Liver (tissue), 9 donors: ENCODE measurements around the gene GSE1. TPM values are rescaled to one million over a fixed set of nuclear protein-coding genes. Genes with fewer than 3 reads are reported as not detected.

Experiments used
- DNase-seq: peaks from one replicate; pipeline ENCODE4 v3.0.0-alpha.2; 2017; ENCODE audit warnings: low spot score
- H3K27ac ChIP-seq, 2 donors: one replicate each; pipeline ENCODE4 v1.7.0; 2013; ENCODE audit warnings: inconsistent platforms in 2 of 2, low read length in 2 of 2, control low read depth in 1 of 2, low read depth in 1 of 2, mild to moderate bottlenecking in 1 of 2
- H3K27me3 ChIP-seq, 4 donors: one replicate each; pipeline versions ENCODE4 v1.6.1 to v1.7.0; 2013; ENCODE audit warnings: low read length in 3 of 4, inconsistent platforms in 1 of 4, mild to moderate bottlenecking in 1 of 4, moderate library complexity in 1 of 4; ENCODE audit not compliant: control insufficient read depth in 4 of 4, insufficient read depth in 4 of 4
- H3K36me3 ChIP-seq, 4 donors: one replicate each; pipeline versions ENCODE4 v1.6.1 to v1.7.0; 2013; ENCODE audit warnings: low read length in 3 of 4, mild to moderate bottlenecking in 3 of 4, low read depth in 1 of 4, moderate library complexity in 1 of 4; ENCODE audit not compliant: control insufficient read depth in 4 of 4, insufficient read depth in 3 of 4
- H3K4me1 ChIP-seq, 4 donors: one replicate each; pipeline versions ENCODE4 v1.6.1 to v1.7.0; 2013; ENCODE audit warnings: low read length in 3 of 4, mild to moderate bottlenecking in 3 of 4, moderate library complexity in 1 of 4; ENCODE audit not compliant: control insufficient read depth in 4 of 4, insufficient read depth in 4 of 4
- H3K4me3 ChIP-seq, 3 donors: one replicate each; pipeline versions ENCODE4 v1.6.1 to v1.7.0; 2013; ENCODE audit warnings: low read length in 3 of 3, control low read depth in 1 of 3, low read depth in 1 of 3, mild to moderate bottlenecking in 1 of 3
- H3K9ac ChIP-seq, 2 donors: one replicate each; pipeline ENCODE4 v1.7.0; 2013; ENCODE audit warnings: low read length in 2 of 2, mild to moderate bottlenecking in 2 of 2, moderate library complexity in 2 of 2, control low read depth in 1 of 2, low read depth in 1 of 2
- H3K9me3 ChIP-seq, 4 donors: one replicate each; pipeline versions ENCODE4 v1.6.1 to v1.7.0; 2013; ENCODE audit warnings: low read length in 3 of 4; ENCODE audit not compliant: control insufficient read depth in 4 of 4
- ATF3 ChIP-seq: IDR thresholded peaks from 2 replicates; pipeline ENCODE4 v1.6.1; 2016; ENCODE audit warnings: antibody characterized with exemption
- CTCF ChIP-seq: fragments of 150-350 bp; IDR thresholded peaks from 2 replicates; pipeline ENCODE4 v1.5.1; 2017; ENCODE audit warnings: improper control_type of control experiment, low read depth, low read length; ENCODE audit not compliant: missing input control
- FOXA1 ChIP-seq: IDR thresholded peaks from 2 replicates; pipeline ENCODE4 v1.6.1; 2016; ENCODE audit warnings: antibody characterized with exemption
- GABPA ChIP-seq, 2 donors: IDR thresholded peaks in 1 of 2; conservative IDR thresholded peaks in 1 of 2; 2 replicates each; pipeline ENCODE4 v1.6.1; 2016; ENCODE audit warnings: antibody characterized with exemption in 2 of 2, mild to moderate bottlenecking in 1 of 2, moderate library complexity in 1 of 2
- HNF4A ChIP-seq, 2 donors: conservative IDR thresholded peaks; 2 replicates each; pipeline ENCODE4 v1.6.1; 2016; ENCODE audit warnings: antibody characterized with exemption in 2 of 2, mild to moderate bottlenecking in 2 of 2
- HNF4G ChIP-seq: IDR thresholded peaks from 2 replicates; pipeline ENCODE4 v1.6.1; 2016; ENCODE audit warnings: antibody characterized with exemption
- JUND ChIP-seq, 2 donors: IDR thresholded peaks; 2 replicates each; pipeline ENCODE4 v1.6.1; 2016; ENCODE audit warnings: antibody characterized with exemption in 2 of 2
- MAX ChIP-seq: IDR thresholded peaks from 2 replicates; pipeline ENCODE4 v1.6.1; 2016; ENCODE audit warnings: antibody characterized with exemption
- NR2F2 ChIP-seq: IDR thresholded peaks from 2 replicates; pipeline ENCODE4 v1.6.1; 2016; ENCODE audit warnings: antibody characterized with exemption
- RAD21 ChIP-seq, 2 donors: IDR thresholded peaks; 2 replicates each; pipeline ENCODE4 v1.6.1; 2016; ENCODE audit warnings: antibody characterized with exemption in 2 of 2, mild to moderate bottlenecking in 2 of 2
- REST ChIP-seq: IDR thresholded peaks from 2 replicates; pipeline ENCODE4 v1.6.1; 2016; ENCODE audit warnings: antibody characterized with exemption, mild to moderate bottlenecking
- RXRA ChIP-seq, 2 donors: IDR thresholded peaks; 2 replicates each; pipeline ENCODE4 v1.6.1; 2017 to 2018; ENCODE audit warnings: antibody characterized with exemption in 2 of 2, mild to moderate bottlenecking in 1 of 2
- SP1 ChIP-seq: IDR thresholded peaks from 2 replicates; pipeline ENCODE4 v1.6.1; 2018; ENCODE audit warnings: antibody characterized with exemption, mild to moderate bottlenecking
- TAF1 ChIP-seq: conservative IDR thresholded peaks from 2 replicates; pipeline ENCODE4 v1.6.1; 2016; ENCODE audit warnings: antibody characterized with exemption, mild to moderate bottlenecking
- YY1 ChIP-seq: IDR thresholded peaks from 2 replicates; pipeline ENCODE4 v1.6.1; 2016; ENCODE audit warnings: antibody characterized with exemption, mild to moderate bottlenecking
- WGBS: extraction: QIAGEN DNeasy Blood & Tissue Kit; methylation state at CpG from one replicate; pipeline ENCODE4 v1.1.7; 2013; 5-methylcytosine and 5-hydroxymethylcytosine counted together
- polyA plus RNA-seq, 2 donors: library from polyadenylated mRNA; stranded (reverse) in 1 of 2; unstranded in 1 of 2; fragments of 200-250 nt in 1 of 2; fragments of >200 nt in 1 of 2; fragmentation: Nextera tagmentation in 1 of 2; extraction: Ambion mirVana in 1 of 2; gene quantifications; one replicate each; pipeline versions ENCODE4 v1.2.1 to v1.2.3, GENCODE V29; 2013 to 2015
- total RNA-seq, 2 donors: library from RNA; depleted of rRNA; stranded (reverse); fragments of >200 nt; gene quantifications; one replicate each; pipeline ENCODE4 v1.2.3, GENCODE V29; 2014
- donor health status: healthy.
- donor health status: healthy.
- donor health status: healthy.
- donor health status: healthy.
- donor health status: healthy.

GSE1 gene
- total and polyA plus RNA-seq, 4 donors, result 9.9 to 37.7 (median 25.2) TPM

GRCh38 chr16:85616607-85617321 is 3.6 kb downstream of the GSE1 start:
- Histone ChIP-seq H3K27ac (no peak overlapping the region), H3K9ac (no peak overlapping the region), H3K27me3 (no peaks in the 10 kb centered on the region), H3K36me3 (no peaks in the 10 kb centered on the region), H3K4me3 (no peak overlapping the region), H3K9me3 (no peaks in the 10 kb centered on the region), H3K4me1 (peaks cover 15 to 55% (median 35%) of the 10 kb centered on the region in 4 donors)
- peak; percentile 64 for DNase-seq
- TF ChIP-seq CTCF (no peak), REST (no peak), MAX (no peak), SP1 (no peak), FOXA1 (no peak), JUND (IDR thresholded peaks at IDR 0.05) (no peak), HNF4G (no peak), GABPA (IDR thresholded peaks at IDR 0.05 in 1 of 2, conservative IDR thresholded peaks at IDR 0.05 in 1 of 2) (no peak), ATF3 (no peak), RAD21 (IDR thresholded peaks at IDR 0.05) (no peak), NR2F2 (no peak), RXRA (IDR thresholded peaks at IDR 0.05) (no peak), HNF4A (conservative IDR thresholded peaks at IDR 0.05) (no peak), YY1 (no peak), TAF1 (no peak)
- 65% methylated on average over 28 of the region's 28 CpGs for WGBS

GRCh38 chr16:85617948-85618347 is 4.8 kb downstream of the GSE1 start:
- 89% methylated on average over 7 of the region's 7 CpGs for WGBS
- no peak for TF ChIP-seq MAX
- TF ChIP-seq HNF4A (conservative IDR thresholded peaks at IDR 0.05), result no peak
- no peak for TF ChIP-seq SP1
- no peaks in the 10 kb centered on the region for H3K9me3 ChIP-seq
- H3K9ac ChIP-seq, result no peak overlapping the region
- no peaks in the 10 kb centered on the region for H3K27me3 ChIP-seq
- H3K27ac ChIP-seq, result no peak overlapping the region
- H3K4me3 ChIP-seq, result no peak overlapping the region
- peaks cover 23 to 58% (median 41%) of the 10 kb centered on the region in 4 donors for H3K4me1 ChIP-seq
- no peaks in the 10 kb centered on the region for H3K36me3 ChIP-seq
- no peak for DNase-seq
